Measurements from ENCODE around the gene TXNRD2.
"Not testable (repeated sequence)": the region's sequence is repeated elsewhere in the genome, so short reads cannot be mapped to it uniquely, and the experiment has no call there.

Gene TXNRD2

DNA sequence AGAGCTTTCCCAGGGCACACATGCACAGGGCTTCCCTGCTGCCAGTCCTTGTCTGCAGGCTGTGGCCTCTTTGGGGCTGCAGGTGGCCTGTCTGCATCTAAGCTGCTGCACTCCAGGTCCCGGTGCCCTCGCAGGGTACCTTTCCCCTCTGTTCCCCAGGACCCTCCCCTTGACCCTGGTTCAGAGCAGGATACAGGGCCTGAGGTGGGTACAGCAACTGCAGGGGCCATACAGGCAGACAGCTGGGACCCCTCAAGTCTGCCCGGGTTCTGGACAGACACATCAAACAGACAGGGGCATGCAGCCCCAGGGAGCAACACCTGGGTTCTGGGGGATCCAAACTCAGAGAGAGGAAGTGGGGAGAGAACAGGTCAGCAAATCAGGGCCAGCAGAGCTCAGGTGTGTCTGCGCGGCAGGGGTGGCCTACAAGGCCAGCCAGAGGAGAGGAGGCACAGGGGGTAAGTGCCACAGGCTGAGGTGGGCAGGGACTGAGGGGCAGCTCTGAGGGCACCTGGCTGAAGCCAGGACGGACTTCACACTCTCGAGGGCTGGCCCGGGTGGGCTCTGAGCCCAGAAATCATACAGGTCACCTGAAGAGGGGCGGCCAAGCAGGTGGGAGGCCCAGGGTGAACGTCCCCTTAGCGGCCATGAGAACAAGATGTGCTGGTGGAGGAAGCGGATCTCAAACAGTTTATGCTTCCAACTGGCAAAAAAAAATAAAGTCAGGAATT, 29.9 kb downstream of the TXNRD2 start:
- H3K27ac ChIP-seq = no peak overlapping the region
- no peak for TF ChIP-seq ZFX (IDR thresholded peaks at IDR 0.05)
- TF ChIP-seq, protein P1, sequence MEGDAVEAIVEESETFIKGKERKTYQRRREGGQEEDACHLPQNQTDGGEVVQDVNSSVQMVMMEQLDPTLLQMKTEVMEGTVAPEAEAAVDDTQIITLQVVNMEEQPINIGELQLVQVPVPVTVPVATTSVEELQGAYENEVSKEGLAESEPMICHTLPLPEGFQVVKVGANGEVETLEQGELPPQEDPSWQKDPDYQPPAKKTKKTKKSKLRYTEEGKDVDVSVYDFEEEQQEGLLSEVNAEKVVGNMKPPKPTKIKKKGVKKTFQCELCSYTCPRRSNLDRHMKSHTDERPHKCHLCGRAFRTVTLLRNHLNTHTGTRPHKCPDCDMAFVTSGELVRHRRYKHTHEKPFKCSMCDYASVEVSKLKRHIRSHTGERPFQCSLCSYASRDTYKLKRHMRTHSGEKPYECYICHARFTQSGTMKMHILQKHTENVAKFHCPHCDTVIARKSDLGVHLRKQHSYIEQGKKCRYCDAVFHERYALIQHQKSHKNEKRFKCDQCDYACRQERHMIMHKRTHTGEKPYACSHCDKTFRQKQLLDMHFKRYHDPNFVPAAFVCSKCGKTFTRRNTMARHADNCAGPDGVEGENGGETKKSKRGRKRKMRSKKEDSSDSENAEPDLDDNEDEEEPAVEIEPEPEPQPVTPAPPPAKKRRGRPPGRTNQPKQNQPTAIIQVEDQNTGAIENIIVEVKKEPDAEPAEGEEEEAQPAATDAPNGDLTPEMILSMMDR (conservative IDR thresholded peaks at IDR 0.05) = no peak

DNA sequence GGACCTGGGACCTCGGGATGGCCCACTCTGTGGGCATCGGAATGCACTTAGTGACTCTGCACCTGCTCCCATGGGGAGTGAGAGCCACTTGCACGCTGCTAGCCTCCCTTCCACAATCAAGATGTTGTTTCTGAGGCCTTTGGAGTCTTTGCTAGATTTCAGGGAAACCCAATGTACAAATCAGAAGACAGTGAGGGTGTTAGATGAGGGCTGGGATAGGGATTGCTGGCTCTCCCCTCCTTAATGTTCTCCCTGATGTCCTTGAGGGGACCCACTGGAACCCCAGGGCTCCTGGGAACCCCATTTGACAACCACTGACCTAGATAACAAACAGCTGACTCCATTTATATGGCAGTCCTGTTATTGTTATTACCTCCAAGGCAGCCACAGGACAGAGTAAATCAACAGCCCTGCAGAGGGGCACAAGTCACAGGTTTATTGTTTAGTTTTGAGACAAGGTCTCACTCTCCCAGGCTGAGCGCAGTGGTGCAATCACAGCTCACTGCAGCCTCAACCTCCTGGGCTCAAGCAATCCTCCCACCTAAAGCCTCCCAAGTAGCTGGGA, 31.4 kb downstream of the TXNRD2 start:
- no peak overlapping the region for H3K27ac ChIP-seq
- TF ChIP-seq, protein P1 (conservative IDR thresholded peaks at IDR 0.05) = peak; percentile 69; the same call in 1 of the 2 replicates
- no peak for TF ChIP-seq ZFX (IDR thresholded peaks at IDR 0.05)

DNA sequence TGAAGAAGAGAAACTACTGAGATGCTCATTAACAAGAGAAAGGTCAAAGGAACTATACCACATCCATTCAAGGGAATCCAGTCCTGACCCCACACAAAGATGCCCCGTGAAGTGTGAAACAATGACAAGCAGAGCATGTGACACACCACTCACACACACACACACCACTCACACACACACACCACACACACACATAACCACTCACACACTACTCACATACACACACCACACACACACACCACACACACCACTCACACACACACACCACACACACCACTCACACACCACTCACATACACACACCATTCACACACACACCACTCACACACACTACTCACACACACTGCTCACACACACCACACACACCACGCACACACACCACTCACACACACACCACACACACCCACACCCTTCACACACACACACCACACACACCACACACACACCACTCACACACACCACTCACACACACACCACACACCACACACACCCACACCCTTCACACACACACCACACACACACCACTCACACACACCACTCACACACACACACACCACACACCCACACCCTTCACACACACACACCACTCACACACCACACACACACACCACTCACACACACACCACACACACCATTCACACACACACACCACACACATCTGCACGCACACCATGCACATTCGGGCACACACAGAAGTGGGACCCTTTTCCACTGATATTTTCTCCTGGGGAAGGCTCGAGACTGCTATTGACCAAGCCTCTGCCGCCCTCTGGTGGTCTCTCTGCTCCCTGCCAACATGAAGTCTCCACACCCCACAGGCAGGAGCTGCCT, 32.1 kb downstream of the TXNRD2 start:
- TF ChIP-seq ZFX (IDR thresholded peaks at IDR 0.05) = no peak
- TF ChIP-seq, protein P1 (conservative IDR thresholded peaks at IDR 0.05) = peak; percentile 86
- no peak overlapping the region for H3K27ac ChIP-seq

DNA sequence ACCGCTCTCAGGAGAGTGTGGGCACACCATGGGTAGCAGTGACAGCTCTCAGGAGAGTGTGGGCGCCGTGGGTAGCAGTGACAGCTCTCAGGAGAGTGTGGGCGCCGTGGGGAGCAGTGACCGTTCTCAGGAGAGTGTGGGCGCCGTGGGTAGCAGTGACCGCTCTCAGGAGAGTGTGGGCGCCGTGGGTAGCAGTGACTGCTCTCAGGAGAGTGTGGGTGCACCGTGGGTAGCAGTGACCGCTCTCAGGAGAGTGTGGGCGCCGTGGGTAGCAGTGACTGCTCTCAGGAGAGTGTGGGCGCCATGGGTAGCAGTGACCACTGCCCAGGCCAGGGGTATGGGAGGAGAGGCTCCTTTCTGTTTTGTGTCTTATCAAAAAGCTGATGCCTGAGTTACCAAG, 33.7 kb downstream of the TXNRD2 start:
- H3K27ac ChIP-seq = not testable (repeated sequence)

DNA sequence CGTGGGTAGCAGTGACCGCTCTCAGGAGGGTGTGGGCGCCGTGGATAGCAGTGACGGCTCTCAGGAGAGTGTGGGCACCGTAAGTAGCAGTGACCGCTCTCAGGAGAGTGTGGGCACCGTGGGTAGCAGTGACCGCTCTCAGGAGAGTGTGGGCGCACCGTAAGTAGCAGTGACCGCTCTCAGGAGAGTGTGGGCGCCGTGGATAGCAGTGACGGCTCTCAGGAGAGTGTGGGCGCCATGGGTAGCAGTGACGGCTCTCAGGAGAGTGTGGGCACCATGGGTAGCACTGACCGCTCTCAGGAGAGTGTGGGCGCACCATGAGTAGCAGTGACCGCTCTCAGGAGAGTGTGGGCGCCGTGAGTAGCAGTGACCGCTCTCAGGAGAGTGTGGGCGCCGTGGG, 34.8 kb downstream of the TXNRD2 start:
- H3K27ac ChIP-seq = not testable (repeated sequence)

DNA sequence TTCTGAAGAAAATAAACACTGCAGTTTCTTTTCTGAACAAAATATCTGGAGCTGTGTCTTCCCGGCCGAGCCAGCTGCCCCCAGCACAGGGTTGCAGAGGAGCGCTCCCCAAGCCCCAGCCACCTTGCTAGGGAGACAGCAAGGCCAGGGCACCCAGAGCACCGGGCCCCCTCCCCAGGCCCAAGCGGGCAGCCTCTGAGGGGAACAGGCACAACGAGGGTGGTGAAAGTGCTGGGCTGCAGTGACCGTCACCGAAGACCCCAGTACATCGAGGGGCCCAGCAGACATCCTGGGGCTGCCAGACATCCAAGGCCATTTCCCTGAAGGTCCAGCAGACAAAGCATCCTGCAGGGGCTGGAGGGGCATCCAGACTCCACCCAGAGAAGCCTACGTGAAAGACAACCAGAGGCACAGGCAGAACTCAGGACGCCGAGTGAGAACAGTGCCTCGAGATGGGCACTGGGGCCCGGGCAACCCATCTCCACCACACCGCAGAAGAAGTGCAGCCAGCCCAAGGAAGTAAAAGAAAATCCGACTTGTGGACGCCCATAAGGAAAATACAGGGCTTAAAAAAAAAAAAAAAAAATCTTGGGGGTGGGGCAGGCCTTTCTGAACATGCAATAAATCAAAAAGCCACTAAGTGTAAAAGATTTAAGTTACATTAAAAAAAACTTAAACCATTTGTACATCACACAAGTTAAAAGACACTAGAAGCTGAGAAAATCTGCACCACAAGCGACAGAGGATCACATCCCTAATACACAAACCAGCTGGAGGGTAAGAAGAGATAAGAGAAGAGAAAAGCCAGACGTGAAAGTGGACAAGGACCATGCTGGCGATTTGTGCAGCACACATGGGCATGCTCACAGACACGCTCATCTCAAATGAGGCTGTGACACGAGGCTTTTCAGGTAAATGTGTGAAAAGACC, 36.0 kb downstream of the TXNRD2 start:
- TF ChIP-seq, protein P1 (conservative IDR thresholded peaks at IDR 0.05) = no peak
- no peak for TF ChIP-seq ZFX (IDR thresholded peaks at IDR 0.05)
- no peak overlapping the region for H3K27ac ChIP-seq

DNA sequence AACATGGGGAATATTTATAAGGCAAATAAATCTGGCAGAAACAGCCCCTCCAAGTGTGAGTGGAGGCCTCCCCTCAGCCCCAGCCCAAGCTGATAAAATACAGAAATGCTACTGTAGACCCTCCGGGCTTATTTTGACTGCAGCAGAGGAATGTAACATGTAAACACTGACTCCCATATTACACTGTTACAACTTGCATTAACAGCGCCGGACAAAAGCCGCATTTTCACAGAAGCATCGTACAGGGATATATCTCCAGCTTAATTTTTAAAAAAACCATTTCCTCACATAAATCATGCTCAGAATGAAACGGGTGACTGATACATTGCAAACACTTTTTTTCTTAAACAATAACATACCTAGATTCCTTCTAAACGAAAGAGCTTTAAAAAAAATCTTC, 36.7 kb downstream of the TXNRD2 start:
- no peak overlapping the region for H3K27ac ChIP-seq
- no peak for TF ChIP-seq ZFX (IDR thresholded peaks at IDR 0.05)
- TF ChIP-seq, protein P1 (conservative IDR thresholded peaks at IDR 0.05) = no peak

All from C4-2B (cell line).